ENCODE measurements around the gene STX2.
"Not testable (repeated sequence)": the region's sequence is repeated elsewhere in the genome, so short reads cannot be mapped to it uniquely, and the experiment has no call there.

STX2 gene

GRCh38 chr12:130752692-130753230, 86.3 kb downstream of the STX2 start:
- TF ChIP-seq CTCF (conservative IDR thresholded peaks at IDR 0.05), result peak; percentile 17; the same call in 1 of the 2 replicates
- H3K27ac ChIP-seq, result no peak overlapping the region

DNA sequence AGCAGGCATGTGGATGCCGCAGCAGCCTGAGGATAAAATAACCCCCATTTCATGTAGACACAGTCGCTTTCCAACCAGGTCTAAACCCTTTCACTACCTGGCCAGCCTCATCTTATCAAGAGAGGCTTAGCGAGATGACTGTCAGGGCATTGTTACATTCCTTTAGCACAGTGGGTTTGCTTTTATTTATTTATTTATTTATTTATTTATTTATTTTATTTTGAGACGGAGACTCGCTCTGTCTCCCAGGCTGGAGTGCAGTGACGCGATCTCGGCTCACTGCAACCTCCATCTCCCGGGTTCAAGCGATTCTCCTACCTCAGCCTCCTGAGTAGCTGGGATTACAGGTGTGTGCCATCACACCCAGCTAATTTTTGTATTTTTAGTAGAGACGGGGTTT, 87.0 kb downstream of the STX2 start:
- H3K27ac ChIP-seq, result not testable (repeated sequence)

- no peak for TF ChIP-seq CTCF (conservative IDR thresholded peaks at IDR 0.05)
- no peak overlapping the region for H3K27ac ChIP-seq
These were observed 90.3 kb downstream of the STX2 start for GRCh38 chr12:130748786-130749185.

DNA sequence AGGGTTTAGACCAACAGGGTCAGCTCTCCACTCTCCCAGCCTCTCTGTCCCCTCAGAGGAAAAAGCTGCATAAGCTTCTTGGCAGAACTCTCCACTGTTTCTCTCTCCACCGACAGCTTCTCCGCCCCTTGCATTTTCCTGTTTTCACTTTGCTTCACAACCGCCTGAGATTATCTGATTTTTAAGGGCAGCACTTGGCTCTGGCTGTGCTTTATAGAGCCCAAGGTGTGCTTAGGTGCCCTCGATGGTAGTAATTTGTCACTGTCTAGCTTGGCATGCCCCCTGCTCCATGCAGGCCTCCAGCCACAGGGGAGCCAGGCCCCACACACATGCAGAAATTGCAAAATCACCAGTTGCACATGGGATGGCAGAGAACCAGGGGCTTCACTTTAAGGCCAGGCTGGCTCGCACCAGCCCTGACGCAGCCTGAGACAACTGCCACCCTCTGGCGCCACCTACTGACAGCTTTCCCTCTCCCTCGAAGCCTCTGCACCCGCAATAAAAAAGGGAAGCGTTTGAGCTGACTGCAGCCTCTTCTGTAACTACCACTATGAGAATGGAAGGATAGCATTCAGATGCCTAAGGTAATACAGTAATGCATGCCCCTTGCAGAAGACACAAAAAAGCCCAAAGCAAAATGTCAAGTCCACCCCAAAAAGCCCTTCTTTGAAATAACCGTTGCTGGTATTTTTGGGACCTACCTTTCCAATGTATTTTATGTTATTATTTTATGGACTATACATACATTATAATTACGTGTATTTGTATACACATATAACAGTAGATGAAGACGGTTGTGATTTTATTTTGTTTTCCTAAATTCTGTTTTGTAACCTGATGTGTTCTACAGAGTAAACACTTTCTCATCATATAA, 90.9 kb downstream of the STX2 start:
- TF ChIP-seq CTCF (conservative IDR thresholded peaks at IDR 0.05), result peak; percentile 97
- peak overlapping the region; percentile 72 for H3K27ac ChIP-seq

DNA sequence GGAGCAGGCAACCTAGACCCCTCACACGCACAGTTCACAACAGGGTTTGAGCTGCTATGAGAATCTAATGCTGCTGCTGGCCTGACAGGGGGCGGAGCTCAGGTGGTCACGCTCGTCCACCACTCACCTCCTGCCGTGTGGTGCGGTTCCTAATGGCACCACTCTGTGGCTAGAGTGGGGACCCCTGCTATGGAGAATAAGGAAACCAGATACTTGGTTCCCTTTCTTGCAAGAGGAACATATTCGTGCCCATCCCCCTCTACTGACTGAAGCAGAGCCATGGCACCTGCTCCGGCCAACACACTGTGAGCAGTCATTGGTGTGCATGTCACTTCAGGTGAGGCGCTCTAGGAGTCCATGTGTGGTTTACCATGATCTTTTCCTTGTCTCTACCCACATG, 92.5 kb downstream of the STX2 start:
- no peak for TF ChIP-seq CTCF (conservative IDR thresholded peaks at IDR 0.05)
- H3K27ac ChIP-seq, result no peak overlapping the region

- TF ChIP-seq CTCF (conservative IDR thresholded peaks at IDR 0.05), result no peak
These were observed 93.1 kb downstream of the STX2 start for GRCh38 chr12:130745921-130746320.

DNA sequence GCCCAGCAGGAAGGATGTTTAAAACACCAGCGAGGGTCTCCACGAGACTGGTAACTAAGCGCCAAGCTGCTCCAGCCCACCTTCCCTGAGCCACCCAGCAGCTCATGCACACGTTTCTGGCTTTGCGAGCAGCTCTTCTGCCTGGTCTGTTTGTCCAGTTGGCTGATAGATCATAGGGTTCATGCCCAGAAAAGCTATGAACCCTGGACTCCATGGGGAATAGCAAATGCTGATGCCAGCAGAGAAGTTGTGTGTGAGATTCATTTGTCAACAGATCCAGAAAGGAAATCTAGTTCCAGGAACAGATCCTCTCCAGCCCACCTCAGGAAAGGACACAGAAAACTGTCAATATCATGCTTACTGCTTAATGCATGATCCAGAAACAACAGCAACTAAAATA, 94.8 kb downstream of the STX2 start:
- no peak overlapping the region for H3K27ac ChIP-seq
- no peak for TF ChIP-seq CTCF (conservative IDR thresholded peaks at IDR 0.05)

More at GRCh38 chr12:130745921-130746320, 93.1 kb downstream of the STX2 start:
- H3K27ac ChIP-seq, result no peak overlapping the region

DNA sequence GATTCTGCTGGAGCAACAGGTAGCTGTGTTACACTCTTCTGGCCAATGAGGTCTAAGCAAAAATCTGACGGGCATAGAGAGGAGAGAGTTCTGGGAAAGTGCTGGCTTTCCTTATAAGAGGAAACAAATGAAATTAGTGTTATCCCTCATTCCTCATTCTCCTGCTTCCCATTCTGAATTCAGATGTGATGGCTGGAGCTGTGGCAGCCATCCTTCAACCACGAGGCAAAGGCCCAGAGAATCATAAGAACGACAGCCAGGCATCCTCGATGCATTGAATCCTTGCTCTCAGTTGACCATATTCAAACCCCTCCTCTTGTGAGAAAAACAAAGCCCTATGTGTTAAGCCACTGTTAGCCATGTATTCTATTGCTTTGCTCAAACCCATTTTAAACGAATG, 95.4 kb downstream of the STX2 start:
- no peak for TF ChIP-seq CTCF (conservative IDR thresholded peaks at IDR 0.05)
- no peak overlapping the region for H3K27ac ChIP-seq

All from VCaP (cell line).